NCI-H2029 (cell line): ENCODE results near the gene RBM47.
A peak's percentile ranks its signal among the peaks of the same experiment; 100 is the strongest.
"Not testable (repeated sequence)": the region's sequence is repeated elsewhere in the genome, so short reads cannot be mapped to it uniquely, and the experiment has no call there.

Experiments used
- DNase-seq: peaks from one replicate; lab custom pipeline; 2025; lab: John Stamatoyannopoulos, UW

RBM47 gene

GRCh38 chr4:40486534-40486933, 143.1 kb downstream of the RBM47 start:
- no peak for DNase-seq

GRCh38 chr4:40484346-40485090, 145.1 kb downstream of the RBM47 start:
- DNase-seq: no peak

- peak; percentile 64 for DNase-seq
Observed at GRCh38 chr4:40482985-40483647, 146.5 kb downstream of the RBM47 start.

- DNase-seq: no peak
Observed at GRCh38 chr4:40481977-40482376, 147.7 kb downstream of the RBM47 start.

GRCh38 chr4:40480291-40480690, 149.4 kb downstream of the RBM47 start:
- no peak for DNase-seq

- no peak for DNase-seq
Observed at GRCh38 chr4:40479378-40479777, 150.3 kb downstream of the RBM47 start.

- DNase-seq: peak; percentile 89
Observed at GRCh38 chr4:40475609-40476008, 154.1 kb downstream of the RBM47 start.

GRCh38 chr4:40473578-40474388, 155.9 kb downstream of the RBM47 start:
- no peak for DNase-seq

GRCh38 chr4:40471923-40472322, 157.7 kb downstream of the RBM47 start:
- no peak for DNase-seq

GRCh38 chr4:40466789-40467188, 162.9 kb downstream of the RBM47 start:
- DNase-seq: no peak

- peak; percentile 32 for DNase-seq
Observed at GRCh38 chr4:40462326-40462725, 167.3 kb downstream of the RBM47 start.

GRCh38 chr4:40461879-40462278, 167.8 kb downstream of the RBM47 start:
- DNase-seq: no peak

- DNase-seq: no peak
Observed at GRCh38 chr4:40461062-40461461, 168.6 kb downstream of the RBM47 start.

- no peak for DNase-seq
Observed at GRCh38 chr4:40458683-40459082, 171.0 kb downstream of the RBM47 start.

- DNase-seq: no peak
Observed at GRCh38 chr4:40458109-40458508, 171.6 kb downstream of the RBM47 start.

GRCh38 chr4:40455340-40455902, 174.2 kb downstream of the RBM47 start:
- peak; percentile 29 for DNase-seq

- DNase-seq: no peak
Observed at GRCh38 chr4:40454816-40455215, 174.8 kb downstream of the RBM47 start.

GRCh38 chr4:40453912-40454311, 175.8 kb downstream of the RBM47 start:
- DNase-seq: peak; percentile 53

- no peak for DNase-seq
Observed at GRCh38 chr4:40448875-40449274, 180.8 kb downstream of the RBM47 start.

- DNase-seq: no peak
Observed at GRCh38 chr4:40446839-40447238, 182.8 kb downstream of the RBM47 start.

GRCh38 chr4:40446261-40446750, 183.4 kb downstream of the RBM47 start:
- not testable (repeated sequence) for DNase-seq

GRCh38 chr4:40445671-40446070, 184.0 kb downstream of the RBM47 start:
- DNase-seq: no peak
